ENCODE measurements around the gene HMX1. TPM values are rescaled to one million over a fixed set of nuclear protein-coding genes. Genes with fewer than 3 reads are reported as not detected.

HMX1 gene
- total RNA-seq, 1 donor: not detected

- H3K9me3 ChIP-seq (ENCODE audit: low read depth, low read length): no peaks in the 10 kb centered on the region
- H3K4me1 ChIP-seq (ENCODE audit: insufficient read depth, low read length): no peaks in the 10 kb centered on the region
- no peaks in the 10 kb centered on the region for H3K27me3 ChIP-seq (ENCODE audit: insufficient read depth, low read length)
- no peak overlapping the region for H3K4me3 ChIP-seq (ENCODE audit: low read length)
These were observed 40.9 kb upstream of the HMX1 start for GRCh38 chr4:8912506-8912905.

DNA sequence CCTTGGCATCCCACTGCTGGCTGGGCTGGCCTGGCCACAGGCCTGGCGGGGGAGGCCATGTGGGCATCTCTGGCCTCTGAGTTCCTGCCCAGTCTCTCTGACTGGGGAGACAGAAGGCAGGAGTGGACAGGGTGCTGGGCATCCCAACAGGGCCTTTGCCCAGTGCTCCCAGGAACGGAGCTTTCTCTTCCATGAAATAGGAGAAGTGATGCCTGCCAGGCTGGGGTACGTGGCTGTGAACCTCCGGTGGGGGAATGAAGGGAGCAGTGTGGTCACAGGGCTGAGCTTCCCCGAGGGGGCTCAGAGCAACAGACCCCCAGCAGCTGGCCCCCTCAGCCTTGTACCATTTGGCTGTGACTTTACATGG is 40.4 kb upstream of the HMX1 start:
- no peaks in the 10 kb centered on the region for H3K4me1 ChIP-seq (ENCODE audit: insufficient read depth, low read length)
- H3K27me3 ChIP-seq (ENCODE audit: insufficient read depth, low read length): no peaks in the 10 kb centered on the region
- no peaks in the 10 kb centered on the region for H3K9me3 ChIP-seq (ENCODE audit: low read depth, low read length)
- H3K4me3 ChIP-seq (ENCODE audit: low read length): no peak overlapping the region

DNA sequence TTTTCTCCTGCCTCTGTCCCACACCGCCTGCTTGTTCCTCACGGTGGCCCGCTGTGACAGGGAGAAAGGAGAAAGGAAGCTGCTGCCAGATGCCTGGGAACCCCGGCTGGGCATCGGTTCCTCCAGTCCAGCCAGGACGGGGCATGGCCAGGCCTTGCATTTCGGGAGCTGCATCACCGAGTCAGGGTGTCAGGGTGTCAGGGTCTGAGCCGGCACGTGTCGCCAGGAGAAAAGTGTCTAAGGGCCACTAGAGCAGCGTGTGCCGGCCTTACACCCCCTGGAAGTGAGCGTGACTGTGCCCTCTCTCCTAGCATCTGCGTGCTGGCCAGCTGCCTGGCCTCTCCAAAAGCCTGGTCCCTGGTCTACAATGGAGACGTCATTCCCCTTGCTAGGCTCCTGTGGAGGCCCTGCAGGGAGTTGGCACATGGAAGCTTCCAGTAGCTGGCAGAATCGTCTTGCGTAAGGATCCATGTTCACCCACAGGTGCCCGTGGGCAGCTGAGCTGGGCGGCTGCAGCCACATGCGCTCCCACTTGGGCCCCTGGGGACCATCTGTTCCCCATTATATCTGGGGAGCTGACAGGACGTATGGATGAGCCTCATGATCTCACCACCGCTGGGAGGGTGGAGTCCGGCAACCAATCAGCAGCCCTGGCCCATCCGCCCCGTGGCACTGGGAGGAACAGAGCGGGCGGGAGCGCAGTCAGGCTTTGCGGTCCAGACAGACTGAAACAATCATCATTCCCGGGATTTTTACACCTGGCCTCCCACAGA is 39.9 kb upstream of the HMX1 start:
- Histone ChIP-seq H3K27me3 (ENCODE audit: insufficient read depth, low read length) (no peaks in the 10 kb centered on the region), H3K4me3 (ENCODE audit: low read length) (no peak overlapping the region), H3K4me1 (ENCODE audit: insufficient read depth, low read length) (no peaks in the 10 kb centered on the region), H3K9me3 (ENCODE audit: low read depth, low read length) (no peaks in the 10 kb centered on the region)

- Histone ChIP-seq H3K4me3 (ENCODE audit: low read length) (no peak overlapping the region), H3K9me3 (ENCODE audit: low read depth, low read length) (no peaks in the 10 kb centered on the region), H3K27me3 (ENCODE audit: insufficient read depth, low read length) (no peaks in the 10 kb centered on the region), H3K4me1 (ENCODE audit: insufficient read depth, low read length) (no peaks in the 10 kb centered on the region)
These were observed 39.2 kb upstream of the HMX1 start for GRCh38 chr4:8910822-8911315.

DNA sequence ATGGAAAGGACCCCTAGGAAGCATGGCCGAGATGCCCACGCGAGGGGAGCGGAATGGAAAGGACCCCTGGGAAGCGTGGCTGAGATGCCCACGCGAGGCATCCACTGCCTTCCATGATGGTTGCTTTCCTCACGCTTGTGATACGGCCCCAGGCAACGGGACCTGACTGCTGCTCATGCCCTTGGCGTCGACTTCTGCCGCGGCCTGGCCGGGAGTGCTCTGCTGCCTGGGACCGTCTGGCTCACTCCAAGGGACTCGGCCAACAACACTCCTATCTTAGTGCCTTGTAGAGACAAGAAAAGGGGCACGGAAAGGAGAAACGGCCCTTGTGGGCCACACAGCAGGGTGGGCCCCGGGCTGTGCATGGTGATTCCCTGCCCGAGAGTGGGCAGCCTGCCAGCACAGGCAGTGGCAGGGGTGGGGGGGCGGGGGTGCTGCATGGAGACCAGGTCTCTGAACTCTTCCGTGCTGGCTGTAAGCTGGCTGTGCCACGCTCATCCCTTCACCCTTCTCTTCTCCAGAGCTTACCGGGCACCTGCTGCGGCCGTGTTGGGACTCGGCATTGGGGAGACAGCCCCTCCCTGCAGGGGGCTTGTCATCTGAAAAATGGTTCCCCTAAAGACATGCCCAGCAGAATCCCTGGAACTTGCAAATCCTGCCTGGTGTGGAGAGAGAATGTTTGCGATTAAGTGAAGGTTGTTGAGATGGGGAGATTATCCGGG is 38.6 kb upstream of the HMX1 start:
- Histone ChIP-seq H3K27me3 (ENCODE audit: insufficient read depth, low read length) (no peaks in the 10 kb centered on the region), H3K9me3 (ENCODE audit: low read depth, low read length) (no peaks in the 10 kb centered on the region), H3K4me3 (ENCODE audit: low read length) (no peak overlapping the region), H3K4me1 (ENCODE audit: insufficient read depth, low read length) (no peaks in the 10 kb centered on the region)

DNA sequence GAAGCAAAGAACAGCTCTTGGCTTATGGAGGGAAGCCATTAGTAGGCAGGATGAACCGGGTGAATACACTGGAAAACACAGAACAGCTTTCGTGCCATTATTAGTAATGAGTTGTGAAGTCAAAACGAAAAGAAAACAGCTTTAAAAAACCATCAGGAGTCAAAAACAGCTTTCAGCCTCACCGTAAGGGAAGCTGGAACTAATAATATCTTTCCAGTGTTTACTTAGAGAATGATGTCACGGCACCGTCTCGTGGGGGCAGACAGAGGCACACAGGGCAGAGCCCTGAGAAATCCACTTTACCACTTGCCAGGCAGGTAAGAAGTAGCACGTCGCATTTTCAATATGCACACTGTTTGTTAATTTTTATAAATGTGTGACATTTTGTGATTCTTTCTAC is 37.9 kb upstream of the HMX1 start:
- H3K27me3 ChIP-seq (ENCODE audit: insufficient read depth, low read length): no peaks in the 10 kb centered on the region
- no peak overlapping the region for H3K4me3 ChIP-seq (ENCODE audit: low read length)
- no peaks in the 10 kb centered on the region for H3K4me1 ChIP-seq (ENCODE audit: insufficient read depth, low read length)
- H3K9me3 ChIP-seq (ENCODE audit: low read depth, low read length): no peaks in the 10 kb centered on the region

- Histone ChIP-seq H3K4me1 (ENCODE audit: insufficient read depth, low read length) (no peaks in the 10 kb centered on the region), H3K9me3 (ENCODE audit: low read depth, low read length) (no peaks in the 10 kb centered on the region), H3K27me3 (ENCODE audit: insufficient read depth, low read length) (no peaks in the 10 kb centered on the region), H3K4me3 (ENCODE audit: low read length) (no peak overlapping the region)
These were observed 36.7 kb upstream of the HMX1 start for GRCh38 chr4:8908206-8908893.

DNA sequence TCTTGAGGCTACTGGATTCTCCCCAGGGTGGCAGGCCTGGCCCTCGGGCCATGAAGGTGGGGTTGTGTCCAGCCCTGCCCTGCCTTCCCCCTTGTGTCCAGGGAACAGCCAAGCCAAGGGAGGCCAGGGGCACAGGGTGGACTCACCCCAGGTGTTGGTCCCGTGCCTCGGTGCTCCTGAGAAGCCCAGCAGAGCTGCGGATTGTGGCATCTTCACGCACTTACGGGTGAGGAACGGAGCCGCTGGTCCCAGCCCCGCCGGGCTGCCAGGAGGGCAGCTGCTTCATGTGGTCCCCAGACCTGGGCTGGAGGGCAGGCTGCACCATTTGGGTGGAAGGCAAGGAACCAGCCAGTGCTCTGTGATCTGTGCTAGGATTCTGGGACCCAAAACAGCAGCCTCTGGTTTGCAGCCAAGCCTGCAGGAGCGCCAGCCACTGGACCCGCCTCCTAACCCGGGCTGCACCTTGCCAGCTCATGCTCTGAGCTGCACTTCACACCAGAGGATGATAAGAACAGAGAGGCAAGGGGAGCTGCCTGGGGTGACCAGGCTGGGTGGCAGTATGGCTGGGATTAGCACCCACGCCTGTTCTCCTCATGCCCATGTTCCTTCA is 36.1 kb upstream of the HMX1 start:
- Histone ChIP-seq H3K27me3 (ENCODE audit: insufficient read depth, low read length) (no peaks in the 10 kb centered on the region), H3K4me1 (ENCODE audit: insufficient read depth, low read length) (no peaks in the 10 kb centered on the region), H3K4me3 (ENCODE audit: low read length) (no peak overlapping the region), H3K9me3 (ENCODE audit: low read depth, low read length) (no peaks in the 10 kb centered on the region)

GRCh38 chr4:8906991-8907595 is 35.5 kb upstream of the HMX1 start:
- H3K27me3 ChIP-seq (ENCODE audit: insufficient read depth, low read length): no peaks in the 10 kb centered on the region
- H3K4me1 ChIP-seq (ENCODE audit: insufficient read depth, low read length): no peaks in the 10 kb centered on the region
- no peak overlapping the region for H3K4me3 ChIP-seq (ENCODE audit: low read length)
- H3K9me3 ChIP-seq (ENCODE audit: low read depth, low read length): no peaks in the 10 kb centered on the region

DNA sequence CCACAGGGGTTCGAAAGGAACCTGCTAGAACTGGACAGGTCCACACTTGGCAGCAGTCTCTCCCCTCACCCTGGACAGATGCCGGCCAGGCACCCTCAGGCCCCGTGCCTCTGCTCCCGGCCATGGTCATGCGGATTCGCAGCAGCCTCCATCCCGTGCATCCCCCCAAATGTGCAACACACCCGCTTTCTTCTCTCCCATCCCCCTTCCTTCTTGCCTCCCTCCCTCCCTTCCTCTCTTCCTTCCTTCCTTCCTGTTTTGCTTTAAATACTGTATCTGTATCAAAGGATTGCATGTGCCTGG is 35.0 kb upstream of the HMX1 start:
- Histone ChIP-seq H3K9me3 (ENCODE audit: low read depth, low read length) (no peaks in the 10 kb centered on the region), H3K4me3 (ENCODE audit: low read length) (no peak overlapping the region), H3K4me1 (ENCODE audit: insufficient read depth, low read length) (no peaks in the 10 kb centered on the region), H3K27me3 (ENCODE audit: insufficient read depth, low read length) (no peaks in the 10 kb centered on the region)

- Histone ChIP-seq H3K4me3 (ENCODE audit: low read length) (no peak overlapping the region), H3K4me1 (ENCODE audit: insufficient read depth, low read length) (no peaks in the 10 kb centered on the region), H3K9me3 (ENCODE audit: low read depth, low read length) (no peaks in the 10 kb centered on the region), H3K27me3 (ENCODE audit: insufficient read depth, low read length) (no peaks in the 10 kb centered on the region)
These were observed 34.4 kb upstream of the HMX1 start for GRCh38 chr4:8905773-8906667.

DNA sequence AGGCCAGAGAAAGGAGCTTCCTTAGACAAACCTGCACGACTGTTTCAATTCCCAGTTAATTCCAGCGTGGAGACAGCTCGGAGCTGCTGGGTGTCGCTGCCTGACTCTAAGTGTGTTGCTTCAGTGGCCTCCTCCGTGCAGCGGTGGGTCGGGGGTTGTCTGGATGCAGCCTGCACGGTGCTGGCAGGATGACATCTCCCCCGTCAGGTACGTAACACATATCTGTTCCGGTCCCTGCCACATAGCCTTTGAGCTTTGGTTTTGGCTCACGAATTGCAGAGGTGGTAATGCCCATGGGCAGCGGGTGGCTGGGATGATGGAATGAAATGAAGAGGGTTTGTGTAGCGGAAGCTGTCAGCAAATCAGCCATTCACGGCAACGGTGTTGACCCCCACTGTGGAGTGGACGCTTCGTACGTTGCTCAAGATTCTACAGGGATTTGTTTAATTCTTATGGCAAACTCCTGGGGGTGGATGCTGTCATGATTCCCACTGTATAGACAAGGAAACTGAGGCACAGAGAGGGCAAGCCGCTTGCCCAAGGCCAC is 33.7 kb upstream of the HMX1 start:
- H3K4me3 ChIP-seq (ENCODE audit: low read length): no peak overlapping the region
- H3K9me3 ChIP-seq (ENCODE audit: low read depth, low read length): no peaks in the 10 kb centered on the region
- no peaks in the 10 kb centered on the region for H3K27me3 ChIP-seq (ENCODE audit: insufficient read depth, low read length)
- H3K4me1 ChIP-seq (ENCODE audit: insufficient read depth, low read length): no peaks in the 10 kb centered on the region

DNA sequence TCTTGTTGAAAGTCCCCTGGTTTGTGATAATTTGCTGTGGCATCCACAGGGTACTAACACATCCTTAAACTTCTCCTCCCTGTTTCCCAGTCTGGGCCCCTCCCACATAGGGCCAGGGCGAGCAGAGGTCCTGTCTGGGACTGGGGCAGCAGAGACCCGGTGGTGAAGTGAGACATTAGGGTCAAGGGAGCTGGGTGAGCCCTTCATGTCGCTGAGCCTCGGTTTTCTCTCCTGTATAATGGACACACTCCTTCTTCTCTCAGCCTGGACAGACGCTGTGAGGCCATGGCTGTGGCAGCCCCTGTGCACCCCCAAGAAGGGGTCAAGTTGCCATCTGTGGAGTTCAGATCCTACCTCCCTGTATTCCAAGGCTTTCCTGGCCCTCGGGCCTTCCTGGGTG is 33.0 kb upstream of the HMX1 start:
- H3K27me3 ChIP-seq (ENCODE audit: insufficient read depth, low read length): no peaks in the 10 kb centered on the region
- no peaks in the 10 kb centered on the region for H3K9me3 ChIP-seq (ENCODE audit: low read depth, low read length)
- H3K4me3 ChIP-seq (ENCODE audit: low read length): no peak overlapping the region
- no peaks in the 10 kb centered on the region for H3K4me1 ChIP-seq (ENCODE audit: insufficient read depth, low read length)

DNA sequence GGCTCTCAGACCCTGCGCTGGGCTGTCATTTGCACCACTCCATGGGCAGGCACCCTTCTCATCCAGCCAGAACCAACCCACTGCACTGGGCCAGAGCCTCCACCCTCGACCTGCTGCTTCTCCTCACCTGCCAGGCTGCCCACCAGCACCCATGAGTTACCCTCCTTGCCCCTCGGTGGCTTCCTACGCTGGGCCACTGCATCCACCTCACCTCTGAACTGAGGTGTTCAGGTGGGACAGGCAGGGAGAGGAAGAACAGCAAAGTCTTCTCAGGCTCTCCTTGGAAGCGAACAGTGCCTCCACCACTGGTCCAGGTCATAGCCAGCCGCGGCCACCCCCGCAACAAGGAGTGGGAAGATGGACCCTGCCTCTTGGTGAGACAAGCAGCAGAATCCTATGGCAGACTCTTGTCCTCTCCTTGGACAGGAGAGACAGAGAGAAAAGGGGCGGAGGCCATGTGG is 32.4 kb upstream of the HMX1 start:
- no peak overlapping the region for H3K4me3 ChIP-seq (ENCODE audit: low read length)
- H3K4me1 ChIP-seq (ENCODE audit: insufficient read depth, low read length): no peaks in the 10 kb centered on the region
- no peaks in the 10 kb centered on the region for H3K27me3 ChIP-seq (ENCODE audit: insufficient read depth, low read length)
- H3K9me3 ChIP-seq (ENCODE audit: low read depth, low read length): no peaks in the 10 kb centered on the region
